NCI-H1436 (cell line): ENCODE results near the gene CLIC3.
"Not testable (repeated sequence)": the region's sequence is repeated elsewhere in the genome, so short reads cannot be mapped to it uniquely, and the experiment has no call there.

Experiments
- DNase-seq: peaks from one replicate; lab custom pipeline; 2025; lab: John Stamatoyannopoulos, UW

The CLIC3 gene

DNA sequence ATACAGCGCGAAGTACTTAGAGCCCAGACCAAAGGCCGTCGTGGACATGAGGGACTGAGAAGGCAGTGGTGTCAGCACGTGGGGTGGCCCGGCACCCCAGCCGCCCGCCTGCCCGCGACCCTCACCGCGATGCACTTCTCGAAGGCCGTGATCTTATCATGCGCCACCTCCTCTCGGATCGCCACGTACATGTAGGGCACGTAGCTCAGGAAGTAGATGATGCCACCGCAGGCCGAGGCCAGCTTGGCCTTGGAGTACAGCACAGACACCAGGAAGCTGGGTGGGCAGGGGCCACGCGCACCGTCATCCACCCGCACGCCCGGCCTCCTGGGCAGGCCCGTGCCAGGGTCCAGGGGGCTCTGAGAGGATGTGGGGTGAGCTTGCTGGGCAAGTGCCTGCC, 20.7 kb upstream of the CLIC3 start:
- no peak for DNase-seq

DNA sequence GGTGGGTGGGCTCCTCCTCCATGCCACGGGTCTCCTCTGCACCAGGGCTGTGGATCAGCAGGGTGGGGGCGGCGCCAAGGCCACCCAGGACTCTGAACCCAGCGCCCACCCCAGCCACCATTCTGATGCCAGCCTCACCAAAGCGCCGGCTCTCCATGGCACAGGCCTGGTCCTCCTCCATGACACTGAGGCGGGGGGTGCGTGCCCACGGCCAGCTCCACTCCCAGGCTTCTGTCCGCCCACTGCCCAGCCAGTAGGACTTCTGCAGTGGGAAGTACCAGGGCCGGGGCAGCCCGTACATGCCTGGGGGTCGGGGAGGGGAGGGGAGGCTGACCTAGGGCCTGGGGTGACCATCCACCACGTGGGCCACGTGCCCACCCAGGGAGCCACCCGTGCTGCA, 20.1 kb upstream of the CLIC3 start:
- no peak for DNase-seq

DNA sequence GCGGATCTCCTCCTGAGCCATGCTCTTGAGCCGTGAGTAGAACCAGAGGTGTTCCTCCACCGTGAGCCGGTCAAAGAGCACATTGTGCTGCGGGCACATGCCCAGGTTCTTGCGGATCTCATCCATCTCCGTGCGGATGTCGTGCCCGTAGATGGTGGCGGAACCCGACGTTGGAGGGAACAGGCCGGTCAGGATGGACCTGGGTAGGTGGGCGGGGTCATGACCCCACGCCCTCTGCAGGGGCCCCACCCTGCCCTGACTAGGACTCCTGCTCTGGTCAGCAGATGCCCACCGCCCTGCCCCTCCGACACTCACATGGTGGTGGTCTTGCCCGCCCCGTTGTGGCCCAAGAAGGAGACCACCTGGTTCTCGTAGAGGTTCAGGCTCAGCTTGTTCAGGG, 19.6 kb upstream of the CLIC3 start:
- no peak for DNase-seq

DNA sequence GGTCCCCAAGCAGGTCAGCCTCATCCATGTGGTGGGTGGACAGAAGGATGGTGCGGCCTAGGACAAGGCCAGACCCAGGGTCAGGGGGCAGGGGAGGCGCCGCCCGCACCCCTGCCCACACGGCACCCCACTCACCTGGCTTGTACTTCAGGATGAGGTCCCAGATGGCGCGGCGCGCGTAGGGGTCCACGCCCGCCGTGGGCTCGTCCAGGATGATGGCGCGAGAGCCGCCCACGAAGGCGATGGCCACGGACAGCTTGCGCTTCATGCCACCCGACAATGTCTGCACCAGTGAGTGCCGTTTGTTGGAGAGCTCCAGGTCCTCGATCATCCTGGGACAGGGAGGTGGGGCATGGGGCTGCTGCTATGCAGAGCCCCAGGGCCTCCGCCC, 19.2 kb upstream of the CLIC3 start:
- DNase-seq = no peak

DNA sequence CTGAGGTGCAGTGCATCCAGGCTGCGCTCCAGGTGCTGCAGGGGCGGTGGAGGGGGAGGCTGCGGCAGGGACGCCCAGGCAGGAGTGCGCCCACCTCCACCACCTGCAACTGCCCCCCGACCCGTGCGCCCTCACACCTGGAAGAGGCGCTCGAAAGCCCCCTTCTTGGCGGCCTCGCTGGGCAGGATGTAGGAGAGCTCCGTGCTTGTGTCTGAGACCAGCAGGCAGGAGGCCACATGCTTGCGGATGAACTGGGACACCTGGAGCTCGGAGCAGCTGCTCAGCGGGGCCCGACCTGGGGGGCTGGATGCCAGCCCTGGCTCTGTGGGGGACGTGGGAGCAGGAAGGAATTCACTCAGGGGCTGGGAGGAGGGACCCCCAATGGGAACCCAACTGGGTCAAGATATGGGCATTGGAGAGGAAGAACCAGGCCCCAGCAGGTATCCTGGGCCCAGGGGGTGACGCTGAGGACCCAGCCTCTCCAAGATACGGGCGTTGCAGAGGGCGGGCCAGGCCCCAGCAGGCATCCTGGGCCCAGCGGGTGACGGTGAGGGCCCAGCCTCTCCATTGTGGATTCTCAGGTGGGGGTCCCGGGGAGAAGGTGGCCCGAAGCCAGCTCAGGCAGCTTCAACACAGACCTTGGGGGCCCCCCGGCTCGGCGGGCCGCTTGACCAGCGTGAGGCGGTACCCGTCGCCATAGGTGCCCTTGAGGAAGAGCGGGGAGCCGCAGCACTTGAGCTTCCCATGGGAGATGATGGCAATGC, 18.6 kb upstream of the CLIC3 start:
- DNase-seq = no peak

DNA sequence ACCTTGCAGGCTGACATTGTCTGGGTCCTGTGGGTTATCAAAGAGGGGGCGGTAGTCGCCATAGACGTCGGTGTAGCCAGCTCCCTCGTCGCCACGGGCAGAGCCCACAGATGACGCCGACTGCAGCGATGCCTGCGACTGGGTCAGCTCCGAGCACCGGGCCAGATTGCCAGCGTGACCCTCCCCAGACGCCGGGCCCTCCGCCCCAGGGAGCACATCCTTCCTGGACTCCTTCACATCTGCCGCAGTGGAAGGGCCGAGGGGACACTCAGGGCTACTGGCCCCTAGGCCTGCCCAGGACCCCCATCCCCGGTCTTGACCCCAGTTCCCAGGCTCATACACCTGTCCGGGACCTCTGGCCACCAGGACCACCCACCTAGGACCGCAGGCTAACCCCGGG, 17.8 kb upstream of the CLIC3 start:
- no peak for DNase-seq

DNA sequence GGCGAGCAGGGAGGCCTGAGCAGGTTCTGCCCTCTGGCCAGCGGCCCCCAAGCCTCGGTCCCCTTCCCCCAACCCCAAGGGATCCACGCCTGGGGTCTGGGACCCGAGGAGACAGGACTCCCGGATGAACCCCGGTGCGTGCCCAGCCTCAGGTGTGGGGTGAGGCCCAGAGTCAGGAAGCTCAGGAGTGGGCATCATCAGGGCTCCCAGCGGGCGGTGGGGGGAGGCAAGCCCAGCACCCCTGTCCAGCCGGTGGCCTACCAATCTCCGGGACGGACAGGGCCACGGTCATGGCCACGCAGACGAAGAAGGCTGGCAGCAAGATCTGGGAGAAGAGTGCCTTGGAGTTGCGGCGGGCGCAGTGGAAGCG, 17.2 kb upstream of the CLIC3 start:
- no peak for DNase-seq

DNA sequence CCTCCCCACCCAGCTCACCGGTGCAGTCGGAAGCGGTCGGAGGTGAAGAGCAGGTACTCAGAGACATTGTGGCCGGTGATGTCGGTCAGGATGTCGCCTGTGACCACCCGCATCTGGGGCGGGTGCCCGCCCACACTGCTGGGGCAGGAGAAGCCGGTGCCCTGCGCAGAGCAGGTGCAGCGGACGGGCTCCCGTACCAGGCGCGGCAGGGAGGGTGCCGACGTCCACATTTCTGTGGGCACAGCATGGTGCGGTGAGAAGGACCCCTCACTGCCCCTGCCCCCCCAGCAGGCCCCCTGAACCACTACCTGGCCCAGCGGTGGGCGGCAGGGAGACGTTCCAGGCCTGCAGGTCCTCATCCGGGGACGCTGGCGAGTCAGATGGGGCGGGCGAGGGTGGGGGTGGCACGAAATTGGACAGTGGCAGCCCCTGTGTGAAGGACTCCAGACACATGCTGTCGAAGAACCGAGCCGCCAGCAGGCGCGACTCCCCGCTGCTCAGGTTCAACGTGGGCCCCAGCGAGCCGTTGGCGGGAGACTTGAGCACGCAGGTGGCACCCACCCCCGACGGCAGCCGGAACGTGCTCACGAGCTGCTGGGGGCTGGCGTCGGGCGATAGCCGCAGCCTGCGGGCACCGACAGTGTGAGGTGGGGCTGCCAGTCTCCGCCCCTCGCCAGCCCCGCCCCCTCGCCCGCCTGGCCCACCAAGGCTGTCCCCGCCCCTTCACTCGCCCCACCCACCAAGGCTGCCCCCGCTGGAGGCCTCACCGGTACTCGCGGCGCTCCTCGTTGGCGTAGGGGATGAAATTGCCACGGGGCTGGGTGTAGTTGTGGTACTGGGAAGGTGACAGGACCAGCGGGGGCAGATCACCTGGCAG, 16.6 kb upstream of the CLIC3 start:
- no peak for DNase-seq

DNA sequence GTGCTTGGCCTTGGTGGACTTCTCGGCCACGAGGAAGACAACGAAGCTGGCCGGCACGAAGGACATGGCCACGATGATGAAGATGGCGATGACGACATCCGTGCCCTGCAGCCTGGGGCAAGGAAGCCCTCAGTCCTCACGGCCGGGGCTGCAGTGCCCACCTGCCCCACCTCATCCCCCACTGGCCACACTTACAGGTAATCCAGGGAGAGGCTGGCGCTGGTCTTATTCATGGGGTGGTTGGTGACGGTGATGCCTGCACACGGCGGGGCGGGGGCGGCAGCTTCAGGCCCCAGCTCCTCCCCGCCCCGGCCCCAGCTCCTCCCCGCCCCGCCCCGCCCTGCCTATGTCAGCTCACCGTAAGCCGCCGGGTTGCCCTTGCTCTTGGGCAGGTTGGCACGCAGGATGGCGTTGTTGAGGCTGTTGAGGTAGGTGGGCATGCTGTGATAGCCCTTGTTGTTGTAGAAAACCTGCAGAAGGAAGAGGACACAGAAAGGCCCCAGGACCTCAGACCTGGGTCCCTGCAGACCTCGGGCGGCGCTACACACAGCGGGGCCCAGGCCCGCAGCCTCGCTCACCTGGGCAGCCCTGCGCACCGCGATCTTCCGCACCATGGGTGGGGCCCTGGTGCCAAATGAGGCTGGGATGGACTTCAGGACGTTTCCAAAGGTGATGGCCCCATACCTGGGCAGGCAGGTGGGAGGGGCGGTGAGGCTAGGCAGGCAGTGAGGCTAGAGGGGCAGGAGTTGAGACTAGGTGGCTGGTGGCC, 15.7 kb upstream of the CLIC3 start:
- DNase-seq = no peak

DNA sequence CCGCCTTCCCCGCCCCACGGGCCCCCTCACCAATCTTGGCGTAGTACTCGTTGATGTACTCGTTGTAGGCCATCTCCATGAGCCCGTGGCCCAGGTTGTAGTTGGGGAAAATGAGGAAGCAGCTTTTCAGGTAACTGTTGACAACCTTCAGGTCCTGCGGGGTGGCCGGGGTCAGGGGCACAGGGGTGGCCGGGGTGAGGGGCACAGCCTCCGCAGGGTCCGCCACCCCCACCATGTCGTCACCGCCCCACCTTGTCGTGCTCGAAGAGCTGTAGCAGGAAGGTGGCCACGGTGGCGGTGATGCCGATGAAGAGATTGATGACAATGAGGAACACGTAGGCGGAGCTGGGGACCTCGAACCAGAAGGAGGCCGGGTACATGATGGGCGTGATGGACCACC, 14.8 kb upstream of the CLIC3 start:
- no peak for DNase-seq

DNA sequence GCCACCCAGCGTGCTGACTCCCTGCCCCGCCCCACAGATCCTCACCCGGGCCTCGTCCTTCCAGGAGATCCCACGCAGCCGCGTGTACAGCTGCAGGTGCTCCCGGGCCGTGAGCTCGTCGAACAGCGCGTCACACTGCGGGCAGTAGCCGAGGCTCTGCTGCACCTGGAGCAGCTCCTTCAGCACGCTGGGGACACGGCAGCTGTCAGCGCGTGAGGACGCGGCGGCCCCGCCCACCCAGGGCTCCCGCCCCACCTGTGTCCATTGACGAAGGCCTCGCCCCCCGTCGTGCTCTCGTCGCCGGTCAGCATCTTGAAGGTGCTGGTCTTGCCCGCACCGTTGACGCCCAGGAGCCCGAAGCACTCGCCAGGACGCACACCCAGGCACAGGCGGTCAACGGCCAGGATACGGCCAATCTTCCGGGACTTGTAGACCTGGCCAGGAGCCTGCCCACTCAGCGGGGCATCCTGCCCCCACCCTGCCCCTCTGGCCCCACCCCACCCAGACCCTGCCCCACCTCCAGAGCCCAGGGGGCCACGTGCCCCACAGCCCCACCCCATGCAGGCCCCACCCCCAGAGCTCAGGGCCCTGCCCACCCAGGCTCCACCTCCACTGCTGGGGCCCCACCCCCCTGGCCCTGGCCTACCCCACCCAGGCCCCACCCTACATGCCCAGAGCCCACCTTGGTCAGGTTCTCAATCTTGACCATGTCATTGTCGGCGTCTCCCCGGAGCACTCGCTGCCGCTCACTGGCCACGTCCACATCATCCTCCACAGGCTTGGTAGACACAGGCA, 13.8 kb upstream of the CLIC3 start:
- DNase-seq = no peak

DNA sequence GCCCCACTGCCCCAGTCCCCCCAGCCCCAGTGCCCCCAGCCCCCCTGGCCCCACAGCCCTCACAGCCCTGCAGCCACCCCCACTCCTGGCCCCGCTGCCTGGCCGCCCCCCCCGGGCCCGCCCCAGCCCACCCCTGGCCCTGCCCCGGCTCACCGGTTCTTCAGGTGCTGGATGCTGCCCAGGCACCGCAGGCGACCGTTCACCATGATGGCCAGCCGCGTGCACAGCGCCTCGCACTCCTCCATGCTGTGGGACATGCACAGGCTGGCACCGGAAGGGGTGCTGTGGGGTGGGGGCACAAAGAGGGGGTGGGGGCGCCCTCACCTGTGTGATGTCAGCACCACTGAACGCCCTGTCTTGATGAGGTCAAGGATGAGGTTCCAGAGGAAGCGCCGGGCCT, 12.8 kb upstream of the CLIC3 start:
- DNase-seq = no peak

DNA sequence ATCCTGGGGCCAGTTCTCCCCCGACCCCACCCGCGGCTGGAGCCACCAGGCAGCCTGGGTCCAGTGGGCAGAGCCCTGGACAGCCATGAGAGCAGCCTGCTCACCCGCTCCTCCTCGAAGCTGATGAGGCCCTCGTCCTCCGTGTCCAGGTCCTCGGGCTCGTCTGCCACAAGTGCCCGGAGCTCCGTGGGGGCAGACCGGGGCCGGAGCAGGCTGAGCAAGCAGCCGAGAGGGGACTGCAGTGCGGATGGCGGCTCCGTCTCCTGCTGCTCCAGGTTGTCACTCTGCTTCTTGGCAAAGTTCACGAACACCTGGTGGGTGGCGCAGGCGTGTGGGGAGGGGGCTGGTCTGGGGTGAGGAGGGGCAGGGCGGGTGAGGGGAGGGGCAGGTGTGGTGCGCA, 11.9 kb upstream of the CLIC3 start:
- DNase-seq = no peak

DNA sequence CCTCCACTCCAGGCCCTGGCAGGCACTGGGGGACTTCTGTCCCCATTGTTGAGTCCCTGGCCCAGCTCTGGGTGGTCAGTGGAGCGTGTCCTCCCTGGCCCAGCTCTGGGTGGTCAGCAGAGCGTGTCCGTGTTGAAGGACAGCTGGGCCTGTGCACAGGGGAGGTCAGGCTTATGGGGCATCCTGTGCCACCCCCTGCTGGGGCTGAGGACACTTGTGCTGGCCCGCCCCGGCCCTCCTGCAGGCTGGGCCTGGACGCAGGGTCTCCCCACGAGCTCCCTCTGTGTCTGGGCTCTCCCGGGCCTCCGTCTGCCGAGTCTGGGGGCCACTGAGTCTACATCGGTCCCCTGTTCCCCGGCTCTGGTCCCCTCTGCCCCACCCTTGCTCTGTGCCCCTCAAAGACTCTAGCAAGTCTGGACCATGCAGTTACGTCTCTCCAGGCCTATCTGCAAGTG, 11.5 kb upstream of the CLIC3 start:
- no peak for DNase-seq

DNA sequence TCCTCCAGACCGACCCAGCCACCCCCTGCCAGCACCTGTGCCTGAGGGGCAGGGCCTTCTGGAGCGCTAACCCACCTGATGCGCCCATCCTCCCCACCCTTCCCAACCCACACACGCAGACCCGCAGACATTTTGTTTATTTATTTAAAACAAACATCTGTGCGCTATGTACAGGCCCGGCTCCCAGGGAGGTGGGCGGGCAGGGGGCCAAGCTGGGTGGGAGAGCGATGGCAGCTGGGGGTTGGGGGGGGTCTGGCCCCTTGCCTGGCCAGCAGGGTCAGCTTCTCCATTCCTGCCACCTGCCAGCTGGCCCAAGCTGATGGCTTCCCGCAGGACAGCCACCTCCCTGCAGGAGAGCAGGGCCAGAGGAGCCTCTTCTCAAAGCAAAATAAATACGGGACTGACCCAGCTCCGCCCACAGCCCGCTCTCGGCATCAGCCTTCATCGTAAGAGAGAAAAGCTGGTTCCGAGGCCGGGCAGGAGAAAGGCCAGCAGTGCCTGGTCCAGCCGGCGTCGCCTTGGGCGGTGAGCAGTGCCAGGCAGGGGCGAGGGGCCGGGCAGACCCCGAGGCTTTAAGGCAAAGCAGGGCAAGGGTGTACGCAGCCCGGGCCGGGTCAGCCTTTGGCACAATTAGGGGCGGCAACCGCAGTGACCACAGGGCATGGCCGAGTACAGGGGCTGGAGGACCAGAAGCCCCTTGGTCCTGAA, 10.9 kb upstream of the CLIC3 start:
- DNase-seq = no peak

DNA sequence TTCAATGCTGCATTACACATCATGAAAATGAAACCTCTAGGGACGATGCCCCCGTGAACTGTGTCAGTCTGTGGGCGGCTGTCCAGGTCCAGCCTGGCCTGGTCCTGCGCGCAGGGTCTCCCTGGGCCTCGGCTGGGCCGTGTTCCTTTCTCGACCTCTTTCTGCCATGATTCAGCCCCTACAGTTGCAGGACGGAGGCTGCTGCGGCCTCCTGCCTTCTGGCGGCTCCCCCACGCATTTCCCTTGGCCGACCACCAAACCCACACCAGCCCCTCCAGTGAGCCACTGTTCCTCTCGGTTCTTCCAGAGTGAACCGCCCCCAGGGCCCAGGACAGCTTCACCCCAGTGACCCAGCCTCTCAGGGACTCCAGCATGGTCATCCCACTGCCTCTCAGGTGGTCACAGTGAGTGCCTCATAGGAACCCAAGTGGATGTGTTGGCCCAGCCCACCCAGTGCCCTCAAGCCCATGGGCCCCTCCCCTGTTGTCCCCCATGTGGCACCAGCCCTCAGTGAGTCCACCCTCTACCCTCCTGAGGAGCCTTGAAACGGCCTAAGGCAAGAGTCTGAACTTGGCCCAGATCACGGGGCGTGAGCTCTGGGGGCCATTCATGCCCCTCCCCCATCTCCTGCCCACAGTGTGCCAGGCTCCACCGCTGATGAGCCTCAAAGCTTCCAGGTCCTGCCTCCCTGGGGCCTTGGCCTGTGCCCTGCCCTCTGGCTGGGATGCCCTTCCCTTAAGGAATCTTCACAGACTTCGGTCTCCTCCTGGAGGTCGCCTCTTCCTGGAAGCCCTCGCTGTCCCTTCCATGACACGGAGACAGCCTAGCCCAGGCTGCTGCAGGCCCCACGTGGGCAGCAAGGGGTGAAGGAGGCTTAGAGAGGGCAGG, 10.0 kb upstream of the CLIC3 start:
- no peak for DNase-seq

DNA sequence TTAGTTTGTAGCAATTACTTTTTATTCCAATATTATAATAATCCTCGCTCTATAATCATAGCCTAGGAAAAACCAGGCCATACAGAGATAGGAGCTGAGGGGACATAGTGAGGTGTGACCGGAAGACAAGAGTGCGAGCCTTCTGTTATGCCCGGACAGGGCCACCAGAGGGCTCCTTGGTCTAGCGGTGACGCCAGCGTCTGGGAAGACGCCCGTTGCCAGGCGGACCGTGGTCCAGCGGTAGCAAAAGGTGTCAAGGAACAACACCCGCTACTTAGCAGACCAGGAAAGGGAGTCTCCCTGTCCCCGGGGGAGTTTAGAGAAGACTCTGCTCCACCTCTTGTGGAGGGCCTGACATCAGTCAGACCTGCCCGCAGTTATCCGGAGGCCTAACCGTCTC, 7.9 kb upstream of the CLIC3 start:
- DNase-seq = not testable (repeated sequence)

DNA sequence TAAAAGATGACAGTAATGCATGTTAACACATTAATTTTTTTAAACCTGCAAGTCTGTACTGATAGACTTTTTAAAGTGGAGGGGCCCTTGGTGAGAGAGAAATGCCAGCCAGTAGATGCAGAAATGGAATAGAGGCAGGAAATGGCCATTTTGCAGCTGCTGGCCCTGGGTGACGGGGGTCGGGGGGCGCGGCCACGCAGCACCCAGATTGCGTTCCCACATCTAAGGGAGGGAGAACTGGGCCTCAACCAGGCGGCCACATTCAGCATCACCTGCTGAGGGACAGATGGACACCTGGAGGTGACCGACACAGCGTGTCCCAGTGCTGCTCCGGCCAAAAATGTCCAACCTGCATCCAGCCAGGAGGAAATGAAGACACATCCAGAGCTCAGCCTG, 6.3 kb upstream of the CLIC3 start:
- DNase-seq = no peak

DNA sequence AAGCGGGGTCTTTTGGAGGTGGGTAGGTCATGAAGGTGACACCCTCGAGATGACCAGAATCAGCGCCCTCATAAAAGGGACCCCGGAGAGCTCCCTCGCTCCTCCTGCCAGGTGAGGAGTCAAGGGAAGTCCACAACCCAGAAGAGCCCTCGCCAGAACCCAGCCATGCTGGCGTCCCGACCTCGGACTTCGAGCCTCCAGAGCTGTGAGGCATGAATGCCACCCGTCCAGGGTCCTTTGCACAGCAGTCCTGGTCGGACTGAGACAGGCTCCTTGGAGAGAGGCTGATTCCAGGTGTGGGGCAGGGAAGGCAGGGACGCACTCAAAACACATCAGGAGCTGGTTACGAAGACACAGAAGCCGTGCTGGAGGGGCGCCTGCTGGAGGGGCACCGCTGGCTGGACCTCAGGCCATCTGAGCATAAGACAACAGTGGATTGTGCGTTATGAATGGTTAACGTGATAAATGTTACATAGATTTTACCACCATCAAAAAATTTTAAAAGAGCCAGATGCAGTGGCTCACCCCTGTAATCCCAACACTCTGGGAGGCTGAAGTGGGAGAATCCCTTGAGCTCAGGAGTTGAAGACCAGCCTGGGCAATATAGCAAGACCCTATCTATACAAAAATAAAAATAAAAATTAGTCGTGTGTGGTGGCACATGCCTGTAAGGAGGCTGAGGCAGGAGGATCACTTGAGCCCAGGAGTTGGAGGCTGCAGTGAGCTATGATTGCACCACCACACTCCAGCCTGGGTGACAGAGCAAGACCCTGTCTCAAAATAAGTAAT, 5.7 kb upstream of the CLIC3 start:
- no peak for DNase-seq
